A673 (cell line): ENCODE results near the gene SCYL2. TPM values are rescaled to one million over a fixed set of nuclear protein-coding genes. Genes with fewer than 3 reads are reported as not detected.
A peak's percentile ranks its signal among the peaks of the same experiment; 100 is the strongest.
"Not testable (repeated sequence)": the region's sequence is repeated elsewhere in the genome, so short reads cannot be mapped to it uniquely, and the experiment has no call there.

Experiments
- Bru-seq: library from RNA; stranded (reverse); fragments of 400-500 nt; gene quantifications from one replicate; lab custom pipeline; 2021; lab: Mats Ljungman, UMichigan
- BruChase-seq, 2 experiments: library from RNA; stranded (reverse); fragments of 400-500 nt; gene quantifications; one replicate each; lab custom pipeline; 2021; lab: Mats Ljungman, UMichigan
- BruUV-seq: library from RNA; stranded (reverse); fragments of 400-500 nt; replicated peaks from 2 replicates; lab custom pipeline; 2021; lab: Mats Ljungman, UMichigan
- CTCF ChIA-PET: fragments of 300-600 bp; sonication (Branson Sonifier 250); formaldehyde crosslinking; loops from one replicate; lab custom pipeline; 2022; ENCODE audit warnings: antibody characterized with exemption; lab: Charles Lee
- POLR2A ChIA-PET: fragments of 300-600 bp; sonication (Branson Sonifier 250); formaldehyde crosslinking; loops from one replicate; lab custom pipeline; 2022; ENCODE audit warnings: antibody characterized with exemption; ENCODE audit not compliant: low non-redundant PET; lab: Charles Lee
- DNase-seq: peaks from one replicate; pipeline ENCODE4 v3.0.0-alpha.2; 2015; ENCODE audit warnings: low spot score
- H3K27ac ChIP-seq: fragments of 200-600 bp; sonication (generic); 2 replicates; pipeline ENCODE4 v1.5.1; 2016; ENCODE audit warnings: mixed run types, low read depth, mild to moderate bottlenecking, mixed read lengths, antibody characterized with exemption, low read length; ENCODE audit not compliant: poor library complexity, severe bottlenecking
- H3K27me3 ChIP-seq: fragments of 200-600 bp; sonication (generic); replicated peaks from 2 replicates; pipeline ENCODE4 v1.6.1; 2017; ENCODE audit warnings: mixed run types, low read depth, mild to moderate bottlenecking, mixed read lengths, antibody characterized with exemption, low read length; ENCODE audit not compliant: insufficient read depth, poor library complexity
- H3K36me3 ChIP-seq: fragments of 200-600 bp; sonication (generic); 2 replicates; pipeline ENCODE4 v1.6.1; 2016; ENCODE audit warnings: mixed run types, mild to moderate bottlenecking, mixed read lengths, antibody characterized with exemption, low read length; ENCODE audit not compliant: insufficient read depth, poor library complexity, severe bottlenecking
- H3K4me1 ChIP-seq: fragments of 200-600 bp; sonication (generic); 2 replicates; pipeline ENCODE4 v1.6.1; 2017; ENCODE audit warnings: mixed run types, mild to moderate bottlenecking, mixed read lengths, antibody characterized with exemption, low read length; ENCODE audit not compliant: insufficient read depth, poor library complexity, severe bottlenecking
- H3K4me3 ChIP-seq: fragments of 200-600 bp; sonication (generic); 2 replicates; pipeline ENCODE4 v1.5.1; 2016; ENCODE audit warnings: low read depth, mixed run types, mild to moderate bottlenecking, mixed read lengths, low read length; ENCODE audit not compliant: poor library complexity, severe bottlenecking
- H3K9me3 ChIP-seq: fragments of 200-600 bp; sonication (generic); 2 replicates; pipeline ENCODE4 v1.6.1; 2016; ENCODE audit warnings: mixed run types, low read depth, mild to moderate bottlenecking, mixed read lengths, antibody characterized with exemption, low read length; ENCODE audit not compliant: poor library complexity, severe bottlenecking
- EZH2 ChIP-seq: fragments of 200-600 bp; sonication (generic); IDR thresholded peaks from 2 replicates; pipeline ENCODE4 v1.6.1; 2017; ENCODE audit warnings: borderline replicate concordance, low read depth, mild to moderate bottlenecking, mixed read lengths, antibody characterized with exemption, low read length; ENCODE audit not compliant: poor library complexity, severe bottlenecking
- intact Hi-C: fragments of 100-400 bp; cut with micrococcal nuclease; formaldehyde crosslinking; loops from one replicate; pipeline ENCODE4 v1.10.0; 2022; ENCODE audit not compliant: unreplicated experiment
- long read RNA-seq: library from polyadenylated mRNA; stranded (forward); transcript quantifications from one replicate; pipeline ENCODE4 v2.0.0, GENCODE V29; 2022
- total RNA-seq: library from RNA; stranded (reverse); gene quantifications from 2 replicates; pipeline ENCODE4 v1.2.3, GENCODE V29; 2021
- TF ChIP-seq, protein P1 (sequence below): fragments of 300-800, 200-600 bp; sonication (generic); conservative IDR thresholded peaks from 2 replicates; pipeline ENCODE4 v1.5.1; 2017; ENCODE audit warnings: low read depth, mild to moderate bottlenecking, antibody characterized with exemption, low read length, moderate library complexity, mixed read lengths

The SCYL2 gene
- total RNA-seq (51.8 and 61.3 TPM in 2 replicates), Bru-seq, nascent RNA (percentile 87 among the genes with signal in this experiment), BruChase-seq, experiment 1, labeled RNA remaining after a 2-hour chase (percentile 88 among the genes with signal in this experiment), BruChase-seq, experiment 2, labeled RNA remaining after a 6-hour chase (percentile 87 among the genes with signal in this experiment)
- long read RNA-seq, full-length matches to known transcripts, result 7 of 47 reads
- long read RNA-seq, partial matches to known transcripts, result 22 of 47 reads
- long read RNA-seq, other reads (novel, unspliced or antisense), result 18 of 47 reads

DNA sequence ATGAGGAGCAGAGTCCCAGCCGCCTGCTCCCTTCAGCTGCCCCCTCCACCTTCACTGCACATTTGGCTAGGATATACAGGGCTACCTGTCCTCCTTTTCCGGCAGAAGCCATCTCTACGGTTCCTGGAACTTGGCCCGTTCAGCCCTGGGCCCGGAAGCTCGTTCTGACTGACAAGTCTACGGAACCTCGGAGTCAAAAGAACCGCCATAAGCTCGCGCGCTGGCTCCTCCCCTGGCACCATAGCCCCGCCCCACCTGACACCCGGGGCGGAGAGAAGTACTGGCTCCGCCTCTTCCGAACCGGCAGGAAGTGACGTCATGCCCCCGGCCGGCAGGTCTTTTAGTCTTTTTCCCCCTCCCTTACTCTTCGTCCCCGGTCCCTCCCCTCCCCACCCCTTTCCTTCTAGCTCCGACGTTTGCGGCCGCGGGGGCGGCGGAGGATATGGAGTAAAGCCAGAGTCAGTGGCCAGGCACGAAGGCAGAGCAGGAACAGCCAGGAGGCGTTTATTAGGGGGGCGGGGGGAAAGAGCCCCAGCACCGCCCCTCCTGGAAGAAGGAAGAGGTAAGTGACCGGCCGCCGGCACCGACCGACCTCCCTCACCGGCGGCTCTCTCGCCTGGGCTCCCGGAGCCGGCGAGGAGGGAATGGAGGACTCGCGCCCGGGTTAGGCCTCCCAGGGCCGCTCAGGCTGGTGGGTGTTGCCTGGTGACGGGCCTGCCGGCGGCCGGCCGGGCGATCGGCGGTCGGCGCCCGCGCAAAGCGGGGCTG lies at the start of gene SCYL2, which contains the start of gene DEPDC4:
Gene SCYL2 (plus strand): TSS at position 343 of the 768 bp plus-strand sequence. CDS start 15,794 bp downstream, outside the sequence.
Gene DEPDC4 (minus strand): TSS at position 245 of the 768 bp plus-strand sequence. CDS start 3 bp downstream, at position 242.
- no peaks in the 10 kb centered on the region for H3K27me3 ChIP-seq
- ChIA-PET CTCF (no interaction called here), POLR2A (interaction anchor here (0.6 to 0.8 kb wide), 6 partner anchors 38 to 719 kb away, joined by 3 to 13 read pairs (median 6); no protein-coding TSS in a partner anchor)
- no peak for TF ChIP-seq EZH2
- TF ChIP-seq, protein P1, sequence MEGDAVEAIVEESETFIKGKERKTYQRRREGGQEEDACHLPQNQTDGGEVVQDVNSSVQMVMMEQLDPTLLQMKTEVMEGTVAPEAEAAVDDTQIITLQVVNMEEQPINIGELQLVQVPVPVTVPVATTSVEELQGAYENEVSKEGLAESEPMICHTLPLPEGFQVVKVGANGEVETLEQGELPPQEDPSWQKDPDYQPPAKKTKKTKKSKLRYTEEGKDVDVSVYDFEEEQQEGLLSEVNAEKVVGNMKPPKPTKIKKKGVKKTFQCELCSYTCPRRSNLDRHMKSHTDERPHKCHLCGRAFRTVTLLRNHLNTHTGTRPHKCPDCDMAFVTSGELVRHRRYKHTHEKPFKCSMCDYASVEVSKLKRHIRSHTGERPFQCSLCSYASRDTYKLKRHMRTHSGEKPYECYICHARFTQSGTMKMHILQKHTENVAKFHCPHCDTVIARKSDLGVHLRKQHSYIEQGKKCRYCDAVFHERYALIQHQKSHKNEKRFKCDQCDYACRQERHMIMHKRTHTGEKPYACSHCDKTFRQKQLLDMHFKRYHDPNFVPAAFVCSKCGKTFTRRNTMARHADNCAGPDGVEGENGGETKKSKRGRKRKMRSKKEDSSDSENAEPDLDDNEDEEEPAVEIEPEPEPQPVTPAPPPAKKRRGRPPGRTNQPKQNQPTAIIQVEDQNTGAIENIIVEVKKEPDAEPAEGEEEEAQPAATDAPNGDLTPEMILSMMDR, result no peak
- peak within 1 kb of the TSS; percentile 82 for H3K4me3 ChIP-seq
- H3K4me1 ChIP-seq, result peaks cover 49% of the 10 kb centered on the region
- BruUV-seq, result no TSS peak
- no peaks in the 10 kb centered on the region for H3K36me3 ChIP-seq
- H3K27ac ChIP-seq, result peak within 1 kb of the TSS; percentile 93
- no peaks in the 10 kb centered on the region for H3K9me3 ChIP-seq
- intact Hi-C loops, result loop anchor here (1.0 kb wide), 1 partner anchor 287 kb away; no protein-coding TSS in a partner anchor
- DNase-seq, result peak; percentile 95

GRCh38 chr12:100219328-100220109 lies 47.5 kb upstream of the SCYL2 start:
- H3K4me1 ChIP-seq, result no peaks in the 10 kb centered on the region
- H3K27me3 ChIP-seq, result no peaks in the 10 kb centered on the region
- no TSS peak for BruUV-seq
- DNase-seq, result no peak
- no peak overlapping the region for H3K4me3 ChIP-seq
- intact Hi-C loops, result no loop called here
- TF ChIP-seq EZH2, result no peak
- TF ChIP-seq, protein P1, result no peak
- H3K9me3 ChIP-seq, result no peaks in the 10 kb centered on the region
- H3K36me3 ChIP-seq, result peaks cover 27% of the 10 kb centered on the region
- ChIA-PET POLR2A (no interaction called here), CTCF (no interaction called here)
- no peak overlapping the region for H3K27ac ChIP-seq

DNA sequence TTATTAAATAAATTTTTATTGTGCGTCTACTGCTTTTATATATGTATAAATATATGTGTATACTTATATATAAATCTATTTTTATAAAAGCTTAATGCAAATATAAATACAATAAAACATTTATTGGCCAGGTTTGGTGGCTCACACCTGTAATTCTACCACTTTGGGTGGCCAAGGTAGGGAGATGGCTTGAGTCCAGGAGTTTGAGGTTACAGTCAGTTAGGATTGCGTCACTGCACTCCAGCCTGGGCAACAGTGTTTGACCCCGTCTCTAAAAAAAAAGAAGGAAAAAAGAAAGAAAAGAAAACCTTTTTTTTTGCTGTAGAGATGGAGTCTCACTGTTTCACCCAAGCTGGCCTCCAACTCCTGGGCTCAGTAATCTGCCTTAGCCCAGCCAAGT lies 45.5 kb upstream of the SCYL2 start:
- Histone ChIP-seq H3K4me3 (no peak overlapping the region), H3K4me1 (no peaks in the 10 kb centered on the region), H3K27me3 (no peaks in the 10 kb centered on the region), H3K27ac (no peak overlapping the region), H3K36me3 (peaks cover 19% of the 10 kb centered on the region), H3K9me3 (no peaks in the 10 kb centered on the region)
- intact Hi-C loops, result no loop called here
- ChIA-PET CTCF (no interaction called here), POLR2A (no interaction called here)
- DNase-seq, result no peak
- no TSS peak for BruUV-seq
- TF ChIP-seq EZH2, result no peak
- TF ChIP-seq, protein P1, result no peak

DNA sequence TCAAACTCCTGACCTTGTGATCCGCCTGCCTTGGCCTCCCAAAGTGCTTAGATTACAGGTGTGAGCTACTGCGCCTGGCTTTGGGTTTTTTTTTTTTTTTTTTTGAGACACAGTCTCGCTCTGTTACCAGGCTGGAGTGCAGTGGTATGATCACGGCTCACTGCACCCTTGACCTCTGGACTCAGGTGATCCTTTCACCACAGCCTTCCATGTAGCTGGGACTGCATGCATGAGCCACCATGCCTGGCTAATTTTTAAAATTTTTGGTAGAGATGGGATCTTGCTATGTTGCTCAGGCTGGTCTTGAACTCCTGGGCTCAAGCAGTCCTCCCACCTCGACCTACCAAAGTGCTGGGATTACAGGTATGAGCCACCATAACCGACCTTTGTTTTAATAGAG lies 44.8 kb upstream of the SCYL2 start:
- intact Hi-C loops, BruUV-seq, CTCF ChIA-PET, H3K27ac ChIP-seq, DNase-seq, H3K9me3 ChIP-seq, H3K4me3 ChIP-seq, POLR2A ChIA-PET, H3K4me1 ChIP-seq, H3K27me3 ChIP-seq: not testable (repeated sequence)
- H3K36me3 ChIP-seq, result peaks cover 19% of the 10 kb centered on the region
